GOT3 (cell line): ENCODE data around the gene HSPA1L.
"Not testable (repeated sequence)": the region's sequence is repeated elsewhere in the genome, so short reads cannot be mapped to it uniquely, and the experiment has no call there.

Experiments
- DNase-seq: peaks from one replicate; lab custom pipeline; 2025; ENCODE audit warnings: mixed read lengths; lab: John Stamatoyannopoulos, UW

HSPA1L gene

GRCh38 chr6:31815025-31815838 lies at the start of gene HSPA1L, which contains the start of gene HSPA1A:
HSPA1L (minus strand) TSS chr6:31815283; CDS start chr6:31811972, 3,311 bp downstream.
HSPA1A (plus strand) TSS chr6:31815543; CDS start chr6:31815757, 214 bp downstream.
- DNase-seq = peak; percentile 52

GRCh38 chr6:31864818-31865204 lies 49.7 kb upstream of the HSPA1L start:
- DNase-seq = no peak

- not testable (repeated sequence) for DNase-seq
These were observed 49.1 kb upstream of the HSPA1L start for GRCh38 chr6:31864123-31864562.

GRCh38 chr6:31862344-31863235 lies 47.5 kb upstream of the HSPA1L start, which contains the start of gene NEU1:
NEU1 (minus strand) TSS chr6:31862821; CDS start chr6:31862776, 45 bp downstream.
- DNase-seq = peak; percentile 95

- DNase-seq = no peak
These were observed 46.8 kb upstream of the HSPA1L start for GRCh38 chr6:31861919-31862343.

GRCh38 chr6:31861150-31861549 lies 46.1 kb upstream of the HSPA1L start:
- no peak for DNase-seq

GRCh38 chr6:31860349-31860748 lies 45.3 kb upstream of the HSPA1L start:
- no peak for DNase-seq

- no peak for DNase-seq
These were observed 44.8 kb upstream of the HSPA1L start for GRCh38 chr6:31859923-31860322.

- DNase-seq = no peak
These were observed 43.6 kb upstream of the HSPA1L start for GRCh38 chr6:31858707-31859106.

GRCh38 chr6:31857774-31858173 lies 42.7 kb upstream of the HSPA1L start:
- not testable (repeated sequence) for DNase-seq

- DNase-seq = not testable (repeated sequence)
These were observed 37.1 kb upstream of the HSPA1L start for GRCh38 chr6:31851980-31852718.

- DNase-seq = no peak
These were observed 36.4 kb upstream of the HSPA1L start for GRCh38 chr6:31851485-31851832.

- no peak for DNase-seq
These were observed 35.8 kb upstream of the HSPA1L start for GRCh38 chr6:31850765-31851484.

- DNase-seq = no peak
These were observed 32.3 kb upstream of the HSPA1L start for GRCh38 chr6:31847276-31847978.

- no peak for DNase-seq
These were observed 29.4 kb upstream of the HSPA1L start for GRCh38 chr6:31844507-31844906.

- no peak for DNase-seq
These were observed 27.0 kb upstream of the HSPA1L start for GRCh38 chr6:31842053-31842452.

- not testable (repeated sequence) for DNase-seq
These were observed 24.7 kb upstream of the HSPA1L start for GRCh38 chr6:31839779-31840126.

- no peak for DNase-seq
These were observed 23.9 kb upstream of the HSPA1L start for GRCh38 chr6:31838968-31839367.

GRCh38 chr6:31838114-31838553 lies 23.1 kb upstream of the HSPA1L start:
- DNase-seq = not testable (repeated sequence)

- no peak for DNase-seq
These were observed 22.5 kb upstream of the HSPA1L start for GRCh38 chr6:31837369-31838113.
